GM18511 (cell line): ENCODE measurements around the gene MNDA.
"Not testable (repeated sequence)": the region's sequence is repeated elsewhere in the genome, so short reads cannot be mapped to it uniquely, and the experiment has no call there.

Source experiments
- ATAC-seq: cut with Tn5 transposase; IDR thresholded peaks from one replicate; pipeline ENCODE4 v1.9.1; 2021; ENCODE audit warnings: mild to moderate bottlenecking, moderate library complexity; ENCODE audit not compliant: unreplicated experiment

The MNDA gene

DNA sequence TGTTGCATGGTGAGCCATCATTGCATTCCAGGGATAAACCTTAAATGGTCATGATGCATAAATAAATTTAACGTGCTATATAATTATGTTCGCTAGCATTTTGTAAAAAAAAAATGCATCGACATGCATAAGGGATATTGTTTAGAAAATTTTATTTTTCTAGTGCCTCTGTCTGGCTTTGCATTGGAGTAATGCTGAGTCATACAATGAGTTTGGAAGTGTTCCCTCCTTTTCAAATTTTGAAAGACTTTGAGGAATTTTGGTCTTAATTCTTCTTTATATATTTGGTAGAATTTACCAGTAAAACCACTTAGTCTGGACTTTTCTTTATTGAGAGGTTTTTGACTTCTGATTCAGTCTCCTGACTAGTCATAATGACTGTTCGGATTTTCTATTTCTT lies 4.9 kb downstream of the MNDA start:
- no peak for ATAC-seq

DNA sequence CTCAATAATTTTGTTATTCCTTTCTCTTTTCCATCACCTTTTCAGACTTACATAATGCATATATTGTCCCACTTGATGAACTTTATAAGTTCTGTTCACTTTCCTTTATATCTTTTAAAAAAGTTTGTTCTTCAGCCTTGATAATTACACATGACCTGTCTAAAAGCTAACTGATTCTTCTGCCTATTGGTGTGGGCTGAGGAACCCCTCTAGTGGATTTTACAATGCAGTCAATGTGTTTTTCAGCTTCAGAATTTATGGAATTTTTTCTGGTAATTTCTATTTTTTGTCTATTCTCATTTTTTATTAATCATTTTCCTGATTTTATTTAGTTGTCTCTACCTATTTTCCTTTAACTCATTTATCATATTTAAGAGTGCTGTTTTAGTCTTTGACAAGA lies 7.5 kb downstream of the MNDA start:
- no peak for ATAC-seq

DNA sequence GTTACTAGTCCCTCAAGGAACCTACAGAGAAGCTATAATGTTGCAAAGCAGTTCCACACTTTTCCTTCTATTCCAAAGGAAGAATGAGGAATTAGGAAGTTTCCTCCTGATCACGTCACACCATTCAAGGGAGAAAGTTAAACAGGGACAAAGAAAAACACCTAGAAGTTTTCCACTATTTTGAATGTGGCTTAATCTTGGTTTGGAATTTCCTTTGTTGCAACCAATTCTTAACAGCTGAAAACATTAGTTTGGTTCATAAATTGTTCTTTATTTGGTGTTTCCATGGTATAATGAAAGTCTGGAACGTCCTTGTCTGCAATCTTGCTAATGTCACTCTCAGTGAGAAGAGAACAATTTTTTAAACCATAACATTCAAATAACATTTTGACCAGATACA lies 8.4 kb downstream of the MNDA start:
- ATAC-seq: no peak

DNA sequence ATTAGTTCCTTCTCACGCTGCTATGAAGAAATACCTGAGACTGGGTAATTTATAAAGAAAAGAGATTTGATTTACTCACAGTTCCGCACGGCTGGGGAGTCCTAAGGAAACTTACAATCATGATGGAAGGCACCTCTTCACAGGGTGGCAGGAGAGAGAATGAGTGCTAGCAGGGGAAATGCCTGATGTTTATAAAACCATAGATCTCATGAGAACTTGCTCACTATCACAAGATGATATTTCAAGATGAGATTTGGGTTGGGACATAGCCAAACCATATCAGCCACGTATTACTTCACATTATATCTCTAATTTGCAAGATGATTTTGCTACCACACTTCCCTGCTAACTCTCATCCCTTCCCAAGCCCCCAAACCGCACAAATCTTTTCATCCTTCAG lies 9.1 kb downstream of the MNDA start:
- ATAC-seq: no peak

DNA sequence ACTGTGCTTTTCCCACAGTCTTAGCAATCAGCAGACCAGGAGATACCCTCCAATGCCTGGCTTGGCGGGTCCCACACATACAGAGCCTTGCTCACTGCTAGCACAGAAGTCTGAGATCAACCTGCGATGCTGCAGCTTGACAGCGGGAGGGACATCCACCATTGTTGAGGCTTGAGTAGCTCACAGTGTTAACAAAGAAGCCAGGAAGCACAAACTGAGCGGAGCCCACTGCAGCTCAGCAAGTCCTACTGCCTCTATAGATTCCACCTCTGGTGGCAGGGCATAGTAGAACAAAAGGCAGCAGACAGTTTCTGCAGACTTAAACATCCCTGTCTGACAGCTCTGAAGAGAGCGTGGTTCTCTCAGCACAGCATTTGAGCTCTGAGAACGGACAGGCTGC lies 33.4 kb downstream of the MNDA start:
- ATAC-seq: no peak

DNA sequence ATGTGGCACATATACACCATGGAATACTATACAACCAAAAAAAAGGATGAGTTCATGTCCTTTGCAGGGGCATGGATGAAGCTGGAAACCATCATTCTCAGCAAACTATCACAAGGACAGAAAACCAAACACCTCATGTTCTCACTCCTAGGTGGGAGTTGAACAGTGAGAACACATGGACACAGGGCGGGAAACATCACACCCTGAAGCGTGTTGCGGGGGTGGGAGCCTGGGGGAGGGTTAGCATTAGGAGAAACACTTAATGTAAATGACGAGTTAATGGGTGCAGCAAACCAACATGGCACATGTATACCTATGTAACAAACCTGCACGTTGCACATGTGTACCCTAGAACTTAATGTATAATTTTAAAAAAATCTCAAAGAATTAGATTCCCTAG lies 39.3 kb downstream of the MNDA start:
- not testable (repeated sequence) for ATAC-seq

DNA sequence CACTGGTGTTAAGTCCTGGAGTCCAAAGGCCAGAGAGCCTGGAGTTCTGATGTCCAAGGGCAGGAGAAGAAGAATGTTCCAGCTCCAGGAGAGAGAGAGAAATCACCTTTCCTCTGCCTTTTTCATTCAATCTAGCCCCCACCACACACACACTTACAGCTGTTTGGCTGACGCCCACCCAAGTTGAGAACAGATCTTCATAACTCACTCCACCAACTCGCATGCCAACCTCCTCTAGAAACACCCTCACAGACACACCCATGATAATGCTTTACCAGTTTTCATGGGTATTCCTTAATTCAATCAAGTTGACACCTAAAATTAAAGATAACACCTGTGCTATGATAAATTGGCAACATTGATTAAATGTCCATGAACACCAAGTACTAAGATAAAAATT lies 42.0 kb downstream of the MNDA start:
- ATAC-seq: no peak

DNA sequence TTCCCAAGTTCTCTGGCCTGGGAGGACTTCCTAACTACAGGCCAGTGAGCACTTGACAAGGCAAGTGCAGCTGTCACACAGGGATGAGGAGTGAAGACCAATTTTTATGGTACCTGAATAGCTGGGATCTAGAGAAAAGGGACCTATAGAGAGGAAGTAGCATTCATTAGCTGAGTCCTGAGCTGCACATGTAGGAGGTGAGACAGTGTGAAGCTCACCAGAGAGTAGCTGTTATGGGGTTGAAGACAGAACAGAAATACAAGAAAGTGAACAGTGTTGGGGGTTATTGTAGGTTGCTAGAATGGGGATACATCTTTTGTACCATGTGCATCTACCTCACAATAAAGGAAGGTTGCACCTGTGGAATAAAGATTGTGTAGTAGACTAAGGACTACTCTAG lies 62.5 kb downstream of the MNDA start:
- no peak for ATAC-seq

DNA sequence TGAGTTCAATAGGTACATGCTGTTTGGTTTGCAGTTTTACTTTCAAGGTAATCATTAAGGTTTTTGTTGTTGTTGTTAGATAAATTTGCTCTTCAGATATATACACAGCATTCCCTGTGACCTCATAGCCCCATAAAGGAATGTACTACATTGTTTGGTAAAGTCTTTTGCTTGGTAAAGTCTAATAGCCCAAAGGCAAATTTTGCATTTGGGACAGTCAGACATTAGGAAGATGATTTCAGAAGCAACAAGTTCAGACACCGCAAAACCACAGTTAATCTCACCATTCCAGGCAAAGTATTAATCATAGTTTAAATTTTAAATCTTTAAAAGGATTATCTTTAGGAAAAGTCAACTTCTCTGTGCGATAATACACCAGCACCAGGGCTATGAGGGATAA lies 67.6 kb downstream of the MNDA start:
- no peak for ATAC-seq
